H1 (cell line): ENCODE measurements around the gene TMPRSS3. TPM values are rescaled to one million over a fixed set of nuclear protein-coding genes. Genes with fewer than 3 reads are reported as not detected.

Source experiments
- CTCF ChIA-PET: fragments of 300-600 bp; sonication (Branson Sonifier 250); formaldehyde crosslinking; loops from one replicate; lab custom pipeline; 2021; ENCODE audit not compliant: partially characterized antibody; lab: Charles Lee
- POLR2A ChIA-PET: fragments of 300-600 bp; sonication (Branson Sonifier 250); formaldehyde crosslinking; loops from one replicate; lab custom pipeline; 2021; ENCODE audit warnings: inconsistent platforms; ENCODE audit not compliant: partially characterized antibody; lab: Charles Lee
- DNase-seq, 2 experiments: peaks; one replicate each; pipeline versions ENCODE4 v3.0.0 to v3.0.0-alpha.2; 2010 to 2022; ENCODE audit warnings: low spot score in 2 of 2, low read depth in 1 of 2, mixed read lengths in 1 of 2
- FAIRE-seq: peaks from 2 replicates; lab custom pipeline; 2011; peaks lifted over from hg19 to GRCh38; lab: Jason Lieb, UNC
- H2AFZ ChIP-seq: 2 replicates; pipeline ENCODE4 v1.8.1; 2012; ENCODE audit warnings: low read length, inconsistent platforms
- H2AK5ac ChIP-seq: 2 replicates; pipeline ENCODE4 v1.6.1; 2013; ENCODE audit warnings: low read depth, low read length
- H2BK120ac ChIP-seq: replicated peaks from 2 replicates; pipeline ENCODE3; 2013; ENCODE audit warnings: low read depth, low read length, inconsistent platforms
- H2BK12ac ChIP-seq: 2 replicates; pipeline ENCODE4 v1.6.1; 2013; ENCODE audit warnings: low read depth, low read length
- H2BK15ac ChIP-seq: 2 replicates; pipeline ENCODE4 v1.6.1; 2013; ENCODE audit warnings: low read length
- H2BK20ac ChIP-seq: 2 replicates; pipeline ENCODE4 v1.6.1; 2013; ENCODE audit warnings: low read length
- H2BK5ac ChIP-seq: 2 replicates; pipeline ENCODE4 v1.6.1; 2013; ENCODE audit warnings: low read depth, low read length
- H3K14ac ChIP-seq: 2 replicates; pipeline ENCODE4 v1.6.1; 2013; ENCODE audit warnings: inconsistent platforms; ENCODE audit not compliant: insufficient read length
- H3K18ac ChIP-seq: 2 replicates; pipeline ENCODE4 v1.6.1; 2013; ENCODE audit warnings: low read length; ENCODE audit errors: extremely low read depth
- H3K23ac ChIP-seq: 2 replicates; pipeline ENCODE4 v1.6.1; 2013; ENCODE audit warnings: inconsistent platforms; ENCODE audit not compliant: insufficient read length
- H3K23me2 ChIP-seq: 2 replicates; pipeline ENCODE4 v1.6.1; 2013; ENCODE audit warnings: low read depth, low read length
- H3K27ac ChIP-seq: 2 replicates; pipeline ENCODE4 v1.6.1; 2011; ENCODE audit warnings: low read depth, low read length, inconsistent platforms
- H3K27me3 ChIP-seq, 4 experiments: replicated peaks in 1 of 4; 1 replicate in 1 of 4; 2 replicates in 3 of 4; pipeline versions ENCODE4 v1.6.1 to v1.8.1; 2011 to 2013; ENCODE audit warnings: low read length in 3 of 4, mild to moderate bottlenecking in 3 of 4, inconsistent platforms in 2 of 4, mixed read lengths in 2 of 4, moderate library complexity in 1 of 4; ENCODE audit not compliant: control insufficient read depth in 3 of 4, insufficient read depth in 3 of 4; ENCODE audit errors: extremely low read depth in 1 of 4
- H3K36me3 ChIP-seq, 4 experiments: 2 replicates each; pipeline versions ENCODE4 v1.6.1 to v1.8.1; 2011 to 2013; ENCODE audit warnings: mild to moderate bottlenecking in 4 of 4, low read length in 3 of 4, moderate library complexity in 2 of 4, control low read depth in 1 of 4, inconsistent platforms in 1 of 4; ENCODE audit not compliant: insufficient read depth in 4 of 4, control insufficient read depth in 2 of 4
- H3K4ac ChIP-seq: replicated peaks from 2 replicates; pipeline ENCODE3; 2013; ENCODE audit warnings: low read length, low read depth, mixed read lengths, inconsistent platforms; ENCODE audit not compliant: insufficient read length
- H3K4me1 ChIP-seq, 4 experiments: replicated peaks in 1 of 4; 1 replicate in 1 of 4; 2 replicates in 3 of 4; pipeline versions ENCODE4 v1.6.1 to v1.8.1; 2011 to 2013; ENCODE audit warnings: low read length in 3 of 4, inconsistent platforms in 2 of 4, mixed read lengths in 1 of 4; ENCODE audit not compliant: insufficient read depth in 4 of 4, control insufficient read depth in 3 of 4
- H3K4me2 ChIP-seq, 2 experiments: 2 replicates each; pipeline versions ENCODE4 v1.6.1 to v1.8.1; 2011 to 2013; ENCODE audit warnings: low read depth in 2 of 2, low read length in 2 of 2, control low read depth in 1 of 2, inconsistent platforms in 1 of 2, mild to moderate bottlenecking in 1 of 2; ENCODE audit not compliant: insufficient read depth in 1 of 2
- H3K4me3 ChIP-seq, 4 experiments: fragments of 200-600, 300-600 bp in 1 of 4; sonication (generic), shearing (Covaris generic), sonication (Bioruptor Twin) in 1 of 4; 2 replicates each; pipeline versions ENCODE4 v1.5.1 to v1.8.1; 2011 to 2016; ENCODE audit warnings: low read length in 4 of 4, low read depth in 3 of 4, control low read depth in 2 of 4, inconsistent platforms in 2 of 4, mild to moderate bottlenecking in 2 of 4, mixed read lengths in 1 of 4, moderate library complexity in 1 of 4; ENCODE audit not compliant: insufficient read depth in 2 of 4; ENCODE audit errors: extremely low read depth in 1 of 4
- H3K56ac ChIP-seq: replicated peaks from 2 replicates; pipeline ENCODE3; 2013; ENCODE audit warnings: low read depth, mild to moderate bottlenecking, mixed read lengths, low read length, inconsistent platforms; ENCODE audit not compliant: insufficient read length
- H3K79me1 ChIP-seq: 2 replicates; pipeline ENCODE4 v1.6.1; 2013; ENCODE audit warnings: low read depth, low read length, control low read depth
- H3K79me2 ChIP-seq, 2 experiments: 2 replicates each; pipeline versions ENCODE4 v1.6.1 to v1.8.1; 2012 to 2013; ENCODE audit warnings: low read length in 2 of 2, mild to moderate bottlenecking in 2 of 2, inconsistent platforms in 1 of 2; ENCODE audit not compliant: insufficient read depth in 2 of 2, control insufficient read depth in 1 of 2
- H3K9ac ChIP-seq, 4 experiments: replicated peaks in 1 of 4; 1 replicate in 1 of 4; 2 replicates in 3 of 4; pipeline versions ENCODE4 v1.6.1 to v1.8.1; 2011 to 2013; ENCODE audit warnings: low read depth in 3 of 4, low read length in 3 of 4, control low read depth in 2 of 4, mild to moderate bottlenecking in 2 of 4, moderate library complexity in 2 of 4, inconsistent platforms in 1 of 4; ENCODE audit errors: extremely low read depth in 1 of 4
- H3K9me3 ChIP-seq, 2 experiments: 2 replicates each; pipeline versions ENCODE4 v1.6.1 to v1.8.1; 2012 to 2013; ENCODE audit warnings: mild to moderate bottlenecking in 2 of 2, moderate library complexity in 2 of 2, control low read depth in 1 of 2, inconsistent platforms in 1 of 2, low read depth in 1 of 2, low read length in 1 of 2, mixed read lengths in 1 of 2; ENCODE audit not compliant: insufficient read depth in 2 of 2
- H4K20me1 ChIP-seq, 2 experiments: replicated peaks in 1 of 2; 2 replicates each; pipeline versions ENCODE3 to v1.8.1; 2011 to 2013; ENCODE audit warnings: inconsistent platforms in 2 of 2, low read length in 2 of 2, mild to moderate bottlenecking in 1 of 2; ENCODE audit not compliant: insufficient read depth in 2 of 2, control insufficient read depth in 1 of 2
- H4K5ac ChIP-seq: 2 replicates; pipeline ENCODE4 v1.6.1; 2013; ENCODE audit warnings: low read length, low read depth, mixed read lengths, inconsistent platforms; ENCODE audit not compliant: insufficient read length
- H4K8ac ChIP-seq: 2 replicates; pipeline ENCODE4 v1.8.0; 2013; ENCODE audit warnings: mild to moderate bottlenecking, moderate library complexity, low read length, inconsistent platforms; ENCODE audit not compliant: insufficient read depth; ENCODE audit errors: extremely low read depth
- H4K91ac ChIP-seq: replicated peaks from 2 replicates; pipeline ENCODE3; 2013; ENCODE audit warnings: low read length, mixed read lengths, inconsistent platforms; ENCODE audit not compliant: insufficient read length
- ASH2L ChIP-seq: fragments of 200-600, 300-600 bp; sonication (generic); IDR thresholded peaks from one replicate; pipeline ENCODE4 v1.7.1; 2017; ENCODE audit warnings: low read length
- CHD2 ChIP-seq: IDR thresholded peaks from 2 replicates; pipeline ENCODE4 v1.6.1; 2012; ENCODE audit warnings: low read length, improper control_type of control experiment
- GTF2F1 ChIP-seq: IDR thresholded peaks from 2 replicates; pipeline ENCODE4 v1.6.1; 2012; ENCODE audit warnings: low read depth, low read length, improper control_type of control experiment, borderline replicate concordance
- HDAC6 ChIP-seq: IDR thresholded peaks from one replicate; pipeline ENCODE4 v1.7.1; 2012; ENCODE audit warnings: low read depth, mild to moderate bottlenecking, inconsistent platforms, low read length, moderate library complexity
- POU5F1 ChIP-seq: IDR thresholded peaks from 2 replicates; pipeline ENCODE4 v1.6.1; 2011; ENCODE audit warnings: low read depth, mild to moderate bottlenecking, low read length, moderate library complexity
- RNF2 ChIP-seq: fragments of 200-900, 300-1000 bp; sonication (generic); IDR thresholded peaks from 2 replicates; pipeline ENCODE4 v1.7.1; 2016; ENCODE audit warnings: borderline replicate concordance, low read depth, mild to moderate bottlenecking, antibody characterized with exemption, low read length; ENCODE audit not compliant: poor library complexity, severe bottlenecking; ENCODE audit errors: missing control alignments
- SIN3A ChIP-seq, 2 experiments: IDR thresholded peaks in 1 of 2; conservative IDR thresholded peaks in 1 of 2; 2 replicates each; pipeline ENCODE4 v1.6.1; 2011 to 2012; ENCODE audit warnings: low read length in 2 of 2, improper control_type of control experiment in 1 of 2, low read depth in 1 of 2, mild to moderate bottlenecking in 1 of 2
- SIX5 ChIP-seq: IDR thresholded peaks from 2 replicates; pipeline ENCODE4 v1.6.1; 2011; ENCODE audit warnings: mild to moderate bottlenecking, low read depth, low read length
- TAF1 ChIP-seq: IDR thresholded peaks from 2 replicates; pipeline ENCODE4 v1.6.1; 2011; ENCODE audit warnings: mild to moderate bottlenecking, low read depth, low read length
- TEAD4 ChIP-seq: IDR thresholded peaks from 2 replicates; pipeline ENCODE4 v1.6.1; 2012; ENCODE audit warnings: low read depth, low read length, inconsistent platforms, mixed read lengths
- ZNF274 ChIP-seq: IDR thresholded peaks from 2 replicates; pipeline ENCODE4 v1.7.0; 2012; ENCODE audit warnings: low read length, borderline replicate concordance; ENCODE audit errors: extremely low read depth
- WGBS, 2 experiments: shearing (Covaris generic) in 1 of 2; methylation state at CpG; one replicate each; pipeline versions ENCODE4 v1.1.6 to v1.1.7; 2013 to 2015; ENCODE audit warnings: low lambda C conversion rate in 2 of 2, mixed read lengths in 2 of 2, inconsistent platforms in 1 of 2, low coverage in 1 of 2, missing lambda C conversion rate in 1 of 2; ENCODE audit not compliant: insufficient replicate concordance in 2 of 2, insufficient coverage in 1 of 2, insufficient read length in 1 of 2; ENCODE audit errors: extremely low coverage in 1 of 2, missing lambda C conversion rate in 1 of 2; 5-methylcytosine and 5-hydroxymethylcytosine counted together
- polyA plus RNA-seq, 7 experiments: library from polyadenylated mRNA; depleted of rRNA in 3 of 7; stranded (reverse) in 5 of 7; unstranded in 2 of 7; fragments of >200 nt in 5 of 7; fragments of 200-250 nt in 2 of 7; gene quantifications; 1 replicate in 5 of 7; 2 replicates in 1 of 7; 4 replicates in 1 of 7; pipeline versions ENCODE4 v1.2.1 to v1.2.3, GENCODE V29; 2011 to 2013; ENCODE audit warnings: missing spikeins in 2 of 7, mixed read lengths in 2 of 7
- total RNA-seq: library from RNA; stranded (reverse); fragmentation: NEBNext Ultra II Directional; extraction: Animal tissue kit (Norgen Biotek cat#: 25700); gene quantifications from 2 replicates; pipeline ENCODE4 v1.2.1, GENCODE V29; 2021
- TF ChIP-seq, protein P1 (sequence below): IDR thresholded peaks from 2 replicates; pipeline ENCODE4 v1.6.1; 2011; ENCODE audit warnings: low read length, improper control_type of control experiment

TMPRSS3 gene
- total and polyA plus RNA-seq, 2 of the 8 experiments (the other 6 are each of a cell fraction or from before 2014, with no cell fraction given): 0.38 TPM; not detected in 1

DNA sequence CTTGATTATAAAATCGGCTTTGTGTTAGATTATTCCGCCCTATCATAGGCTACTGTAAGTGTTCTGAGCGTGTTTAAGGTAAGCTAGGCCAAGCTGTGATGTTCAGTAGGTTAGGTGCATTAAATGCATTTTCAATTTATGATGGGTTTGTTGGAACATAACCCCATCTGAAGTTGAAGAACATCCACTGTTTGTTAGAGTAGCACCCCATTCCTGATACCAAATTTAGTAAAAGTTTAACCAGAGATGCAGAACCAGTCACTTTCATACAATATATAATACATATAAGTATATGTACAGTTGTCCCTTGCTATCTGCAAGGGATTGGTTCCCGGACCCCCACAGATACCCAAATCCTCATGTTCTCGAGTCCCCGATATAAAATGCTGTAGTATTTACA lies 24.0 kb upstream of the TMPRSS3 start:
- Histone ChIP-seq H3K4me3 (no peak overlapping the region), H3K4me1 (peaks cover 0 to 1% (median under 1%) of the 10 kb centered on the region in 4 experiments; a peak in 3 of 7 replicates), H3K36me3 (no peaks in the 10 kb centered on the region), H4K5ac (no peak overlapping the region), H2BK15ac (no peak overlapping the region), H3K23ac (no peak overlapping the region), H3K9me3 (0 out of 4 replicates have a peak, but pooled peaks cover 0 to 2% of the 10 kb centered on the region in 2 experiments), H3K9ac (no peak overlapping the region), H3K79me1 (no peaks in the 10 kb centered on the region), H2BK12ac (no peak overlapping the region), H3K27me3 (no peaks in the 10 kb centered on the region), H4K8ac (no peak overlapping the region), H2BK120ac (no peak overlapping the region), H3K18ac (no peak overlapping the region), H3K14ac (no peak overlapping the region), H4K91ac (no peak overlapping the region), H4K20me1 (no peaks in the 10 kb centered on the region), H3K4ac (no peak overlapping the region)
- DNase-seq (no peak), FAIRE-seq (no peak)
- WGBS, 2 experiments: 94% methylated on average over 6 of the region's 6 CpGs; no CpG with 5 or more reads in 1 of the 2 experiments
- POLR2A ChIA-PET: no interaction called here
- CTCF ChIA-PET: interaction anchor here (1.1 kb wide), 1 partner anchor 30 kb away, joined by 3 read pairs; no protein-coding TSS in a partner anchor
- no peak for TF ChIP-seq CHD2
- TF ChIP-seq HDAC6: no peak
- TF ChIP-seq GTF2F1: no peak
- TF ChIP-seq ZNF274: no peak
- TF ChIP-seq TEAD4: no peak
- no peak for TF ChIP-seq SIX5
- TF ChIP-seq POU5F1: no peak
- TF ChIP-seq RNF2: no peak
- no peak for TF ChIP-seq SIN3A (conservative IDR thresholded peaks at IDR 0.05 in 1 of 2, IDR thresholded peaks at IDR 0.05 in 1 of 2; ENCODE audit: low read depth in 1 of 2, low read length in 2 of 2)
- TF ChIP-seq ASH2L: no peak
- TF ChIP-seq, protein P1, sequence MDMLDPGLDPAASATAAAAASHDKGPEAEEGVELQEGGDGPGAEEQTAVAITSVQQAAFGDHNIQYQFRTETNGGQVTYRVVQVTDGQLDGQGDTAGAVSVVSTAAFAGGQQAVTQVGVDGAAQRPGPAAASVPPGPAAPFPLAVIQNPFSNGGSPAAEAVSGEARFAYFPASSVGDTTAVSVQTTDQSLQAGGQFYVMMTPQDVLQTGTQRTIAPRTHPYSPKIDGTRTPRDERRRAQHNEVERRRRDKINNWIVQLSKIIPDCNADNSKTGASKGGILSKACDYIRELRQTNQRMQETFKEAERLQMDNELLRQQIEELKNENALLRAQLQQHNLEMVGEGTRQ: no peak
- TF ChIP-seq TAF1: no peak
- TF ChIP-seq, all 59 proteins: peak for 0
- Histone ChIP-seq H2BK20ac (no peak overlapping the region), H3K79me2 (no peaks in the 10 kb centered on the region), H3K56ac (no peak overlapping the region), H3K4me2 (no peak overlapping the region), H3K23me2 (no peaks in the 10 kb centered on the region), H2AFZ (no peak overlapping the region), H2AK5ac (no peak overlapping the region), H2BK5ac (no peak overlapping the region), H3K27ac (no peak overlapping the region)
